HL-60/S4 treated with phorbol 12-myristate 13-acetate at 8.2 ng/mL for 4 days and 3 days (cell line): Measurements from ENCODE around the gene MPPED2.

Source experiments
- in situ Hi-C: fragments of 300-500 bp; cut with MboI; formaldehyde crosslinking; loops from 2 replicates; pipeline ENCODE4 v1.15.0; 2022; ENCODE audit warnings: low sequenced_read_pairs

Gene MPPED2

GRCh38 chr11:30455025-30455424 is 131.1 kb downstream of the MPPED2 start:
- in situ Hi-C loops: no loop called here

- in situ Hi-C loops: no loop called here
Measured at GRCh38 chr11:30454541-30454940, 131.6 kb downstream of the MPPED2 start.

GRCh38 chr11:30454111-30454510 is 132.0 kb downstream of the MPPED2 start:
- in situ Hi-C loops: no loop called here

- in situ Hi-C loops: no loop called here
Measured at GRCh38 chr11:30453705-30454104, 132.4 kb downstream of the MPPED2 start.

GRCh38 chr11:30452842-30453241 is 133.3 kb downstream of the MPPED2 start:
- in situ Hi-C loops: no loop called here

- in situ Hi-C loops: no loop called here
Measured at GRCh38 chr11:30452114-30452513, 134.0 kb downstream of the MPPED2 start.

GRCh38 chr11:30451626-30452025 is 134.5 kb downstream of the MPPED2 start:
- in situ Hi-C loops: no loop called here

- in situ Hi-C loops: no loop called here
Measured at GRCh38 chr11:30451167-30451566, 135.0 kb downstream of the MPPED2 start.

GRCh38 chr11:30447058-30447640 is 139.0 kb downstream of the MPPED2 start:
- in situ Hi-C loops: no loop called here

- in situ Hi-C loops: no loop called here
Measured at GRCh38 chr11:30446520-30446919, 139.6 kb downstream of the MPPED2 start.

- in situ Hi-C loops: no loop called here
Measured at GRCh38 chr11:30445056-30445455, 141.1 kb downstream of the MPPED2 start.

- in situ Hi-C loops: no loop called here
Measured at GRCh38 chr11:30440510-30440909, 145.6 kb downstream of the MPPED2 start.

- in situ Hi-C loops: no loop called here
Measured at GRCh38 chr11:30436801-30437200, 149.4 kb downstream of the MPPED2 start.

GRCh38 chr11:30435488-30435887 is 150.7 kb downstream of the MPPED2 start:
- in situ Hi-C loops: no loop called here

GRCh38 chr11:30434901-30435300 is 151.3 kb downstream of the MPPED2 start:
- in situ Hi-C loops: no loop called here

- in situ Hi-C loops: no loop called here
Measured at GRCh38 chr11:30433831-30434230, 152.3 kb downstream of the MPPED2 start.

- in situ Hi-C loops: no loop called here
Measured at GRCh38 chr11:30432716-30433115, 153.4 kb downstream of the MPPED2 start.

- in situ Hi-C loops: no loop called here
Measured at GRCh38 chr11:30432178-30432577, 154.0 kb downstream of the MPPED2 start.

- in situ Hi-C loops: no loop called here
Measured at GRCh38 chr11:30431127-30431814, 154.9 kb downstream of the MPPED2 start.

GRCh38 chr11:30429550-30429949 is 156.6 kb downstream of the MPPED2 start:
- in situ Hi-C loops: no loop called here

GRCh38 chr11:30426781-30427180 is 159.4 kb downstream of the MPPED2 start:
- in situ Hi-C loops: no loop called here

- in situ Hi-C loops: no loop called here
Measured at GRCh38 chr11:30424844-30425243, 161.3 kb downstream of the MPPED2 start.

GRCh38 chr11:30424321-30424720 is 161.8 kb downstream of the MPPED2 start:
- in situ Hi-C loops: no loop called here
